HEK293 (cell line): ENCODE measurements around the gene CFAP46.

Source experiments
- CTCF ChIA-PET: fragments of 350-600 bp; formaldehyde crosslinking; extraction: SDS; loops from one replicate; lab custom pipeline; 2021; ENCODE audit warnings: antibody characterized with exemption; lab: Yijun Ruan, JAX
- POLR2A ChIA-PET: fragments of 300-600 bp; formaldehyde crosslinking; extraction: SDS; loops from one replicate; lab custom pipeline; 2020; ENCODE audit warnings: antibody characterized with exemption, inconsistent platforms; lab: Yijun Ruan, JAX
- H3K27ac ChIP-seq: fragments of 200-500 bp; sonication (Bioruptor generic); 2 replicates; pipeline ENCODE4 v1.5.1; 2014; ENCODE audit warnings: low read depth, low read length, control low read depth, inconsistent platforms; ENCODE audit errors: extremely low read depth
- H3K36me3 ChIP-seq, 2 experiments: fragments of 200-500 bp in 1 of 2; sonication (Bioruptor generic) in 1 of 2; 1 replicate in 1 of 2; 2 replicates in 1 of 2; pipeline ENCODE4 v1.5.1; 2014 to 2017; ENCODE audit warnings: inconsistent platforms in 2 of 2, low read length in 2 of 2; ENCODE audit not compliant: control insufficient read depth in 2 of 2, insufficient read depth in 1 of 2
- H3K4me1 ChIP-seq: fragments of 200-500 bp; sonication (Bioruptor generic); 2 replicates; pipeline ENCODE4 v1.5.1; 2014; ENCODE audit warnings: mild to moderate bottlenecking, low read length, inconsistent platforms; ENCODE audit not compliant: control insufficient read depth, insufficient read depth
- H3K4me3 ChIP-seq: 2 replicates; pipeline ENCODE4 v1.5.1; 2011; ENCODE audit warnings: low read depth, mild to moderate bottlenecking, control low read depth, low read length, moderate library complexity
- H3K9me3 ChIP-seq: fragments of 200-500 bp; sonication (Bioruptor generic); 2 replicates; pipeline ENCODE4 v1.5.1; 2014; ENCODE audit warnings: low read depth, low read length, inconsistent platforms; ENCODE audit not compliant: control insufficient read depth, insufficient read depth
- BCL6B ChIP-seq: fragments of 450-650 bp; formaldehyde crosslinking; IDR thresholded peaks from 2 replicates; pipeline ENCODE4 v1.5.1; 2017; ENCODE audit warnings: missing biosample characterization, missing genetic modification characterization
- EGR2 ChIP-seq: fragments of 450-650 bp; formaldehyde crosslinking; IDR thresholded peaks from 2 replicates; pipeline ENCODE4 v1.5.1; 2016; ENCODE audit warnings: low read depth, missing biosample characterization, missing genetic modification characterization
- ELK4 ChIP-seq: IDR thresholded peaks from 2 replicates; pipeline ENCODE4 v1.6.1; 2011; ENCODE audit warnings: mild to moderate bottlenecking, low read depth, low read length, borderline replicate concordance
- GLI2 ChIP-seq: fragments of 450-650 bp; formaldehyde crosslinking; IDR thresholded peaks from 2 replicates; pipeline ENCODE4; 2017; ENCODE audit warnings: missing biosample characterization, missing genetic modification characterization, low read depth, borderline replicate concordance
- KLF16 ChIP-seq: fragments of 450-650 bp; formaldehyde crosslinking; IDR thresholded peaks from 2 replicates; pipeline ENCODE4 v1.5.1; 2017; ENCODE audit warnings: missing biosample characterization, missing genetic modification characterization
- KLF8 ChIP-seq: fragments of 450-650 bp; formaldehyde crosslinking; IDR thresholded peaks from 2 replicates; pipeline ENCODE4 v1.5.1; 2016; ENCODE audit warnings: missing biosample characterization, missing genetic modification characterization
- OSR2 ChIP-seq: fragments of 450-650 bp; formaldehyde crosslinking; IDR thresholded peaks from 2 replicates; pipeline ENCODE4 v1.5.1; 2016; ENCODE audit warnings: missing biosample characterization, missing genetic modification characterization
- SCRT1 ChIP-seq: fragments of 450-650 bp; formaldehyde crosslinking; IDR thresholded peaks from 2 replicates; pipeline ENCODE4 v1.5.1; 2016; ENCODE audit warnings: missing biosample characterization, missing genetic modification characterization, borderline replicate concordance
- TCF7L2 ChIP-seq: IDR thresholded peaks from 2 replicates; pipeline ENCODE4 v1.6.1; 2011; ENCODE audit warnings: low read depth, mild to moderate bottlenecking, inconsistent platforms, low read length, moderate library complexity, borderline replicate concordance
- ZBTB1 ChIP-seq: fragments of 450-650 bp; formaldehyde crosslinking; IDR thresholded peaks from 2 replicates; pipeline ENCODE4 v1.5.1; 2016; ENCODE audit warnings: missing biosample characterization, missing genetic modification characterization
- ZFP3 ChIP-seq: fragments of 450-650 bp; formaldehyde crosslinking; IDR thresholded peaks from 2 replicates; pipeline ENCODE4 v1.5.1; 2016; ENCODE audit warnings: low read depth, missing biosample characterization, missing genetic modification characterization
- ZNF148 ChIP-seq: fragments of 450-650 bp; formaldehyde crosslinking; IDR thresholded peaks from 2 replicates; pipeline ENCODE4 v1.5.0; 2017; ENCODE audit warnings: missing biosample characterization, missing genetic modification characterization, borderline replicate concordance
- ZNF155 ChIP-seq: fragments of 450-650 bp; formaldehyde crosslinking; IDR thresholded peaks from 2 replicates; pipeline ENCODE4 v1.5.1; 2016; ENCODE audit warnings: missing biosample characterization, missing genetic modification characterization
- ZNF16 ChIP-seq: fragments of 450-650 bp; formaldehyde crosslinking; IDR thresholded peaks from 2 replicates; pipeline ENCODE4 v1.5.1; 2016; ENCODE audit warnings: low read depth, missing biosample characterization, missing genetic modification characterization
- ZNF184 ChIP-seq: fragments of 450-650 bp; IDR thresholded peaks from 2 replicates; pipeline ENCODE4 v1.5.1; 2018; ENCODE audit warnings: missing biosample characterization, mild to moderate bottlenecking, missing genetic modification characterization
- ZNF302 ChIP-seq: fragments of 450-650 bp; formaldehyde crosslinking; IDR thresholded peaks from 2 replicates; pipeline ENCODE4 v1.5.1; 2016; ENCODE audit warnings: missing biosample characterization, missing genetic modification characterization, low read depth
- ZNF37A ChIP-seq: fragments of 450-650 bp; IDR thresholded peaks from 2 replicates; pipeline ENCODE4 v1.5.1; 2018; ENCODE audit warnings: missing biosample characterization, missing genetic modification characterization
- ZNF416 ChIP-seq: fragments of 450-650 bp; formaldehyde crosslinking; IDR thresholded peaks from 2 replicates; pipeline ENCODE4 v1.5.1; 2016; ENCODE audit warnings: missing biosample characterization, missing genetic modification characterization
- ZNF514 ChIP-seq: fragments of 450-650 bp; formaldehyde crosslinking; IDR thresholded peaks from 2 replicates; pipeline ENCODE4 v1.5.1; 2016; ENCODE audit warnings: missing biosample characterization, missing genetic modification characterization
- ZNF561 ChIP-seq: fragments of 450-650 bp; IDR thresholded peaks from 2 replicates; pipeline ENCODE4 v1.5.1; 2018; ENCODE audit warnings: missing biosample characterization, missing genetic modification characterization, borderline replicate concordance
- ZNF610 ChIP-seq: fragments of 450-650 bp; formaldehyde crosslinking; IDR thresholded peaks from 2 replicates; pipeline ENCODE4 v1.5.1; 2016; ENCODE audit warnings: missing biosample characterization, missing genetic modification characterization, borderline replicate concordance
- ZNF660 ChIP-seq: fragments of 450-650 bp; IDR thresholded peaks from 2 replicates; pipeline ENCODE4 v1.5.1; 2018; ENCODE audit warnings: missing biosample characterization, mild to moderate bottlenecking, missing genetic modification characterization
- ZNF76 ChIP-seq: fragments of 450-650 bp; formaldehyde crosslinking; IDR thresholded peaks from 2 replicates; pipeline ENCODE4; 2016; ENCODE audit warnings: low read depth, missing biosample characterization, missing genetic modification characterization, borderline replicate concordance

The CFAP46 gene

GRCh38 chr10:132835848-132836233, 106.5 kb downstream of the CFAP46 start (continued):
- no peak for TF ChIP-seq TCF7L2
- TF ChIP-seq ZNF610 = no peak
- no peak for TF ChIP-seq ZFP3
- no peak for TF ChIP-seq ZNF76 (tag by site-specific recombination)
- no peak for TF ChIP-seq OSR2 (tag by site-specific recombination)
- no peak for TF ChIP-seq ZNF561 (tag by site-specific recombination)

- Histone ChIP-seq H3K36me3 (no peaks in the 10 kb centered on the region), H3K9me3 (no peaks in the 10 kb centered on the region), H3K4me1 (no peaks in the 10 kb centered on the region)
- ChIA-PET CTCF (interaction anchor here (0.7 kb wide), 1 partner anchor 103 kb away, joined by 3 read pairs; no protein-coding TSS in a partner anchor), POLR2A (no interaction called here)
- TF ChIP-seq ZNF37A (tag by site-specific recombination) (no peak), ZNF148 (no peak), SCRT1 (tag by site-specific recombination) (no peak), ZNF155 (no peak), EGR2 (tag by site-specific recombination) (no peak), ZNF660 (tag by site-specific recombination) (no peak), ZNF16 (tag by site-specific recombination) (no peak), KLF16 (no peak), ZNF184 (no peak), ELK4 (no peak), ZBTB1 (tag by site-specific recombination) (no peak), ZNF416 (no peak), KLF8 (tag by site-specific recombination) (no peak), BCL6B (tag by site-specific recombination) (no peak), ZNF514 (tag by site-specific recombination) (no peak), ZNF302 (tag by site-specific recombination) (no peak), GLI2 (tag by site-specific recombination) (no peak)
- TF ChIP-seq, all 188 proteins: peak for 0
- Histone ChIP-seq H3K27ac (no peak overlapping the region), H3K4me3 (no peak overlapping the region)
Observed at GRCh38 chr10:132834891-132835847, 107.2 kb downstream of the CFAP46 start.
